HEK293 (cell line): ENCODE data around the gene KREMEN1.

ENCODE experiments used
- CTCF ChIA-PET: fragments of 350-600 bp; formaldehyde crosslinking; extraction: SDS; loops from one replicate; lab custom pipeline; 2021; ENCODE audit warnings: antibody characterized with exemption; lab: Yijun Ruan, JAX
- POLR2A ChIA-PET: fragments of 300-600 bp; formaldehyde crosslinking; extraction: SDS; loops from one replicate; lab custom pipeline; 2020; ENCODE audit warnings: antibody characterized with exemption, inconsistent platforms; lab: Yijun Ruan, JAX
- H3K27ac ChIP-seq: fragments of 200-500 bp; sonication (Bioruptor generic); 2 replicates; pipeline ENCODE4 v1.5.1; 2014; ENCODE audit warnings: low read depth, low read length, control low read depth, inconsistent platforms; ENCODE audit errors: extremely low read depth
- H3K36me3 ChIP-seq, 2 experiments: fragments of 200-500 bp in 1 of 2; sonication (Bioruptor generic) in 1 of 2; 1 replicate in 1 of 2; 2 replicates in 1 of 2; pipeline ENCODE4 v1.5.1; 2014 to 2017; ENCODE audit warnings: inconsistent platforms in 2 of 2, low read length in 2 of 2; ENCODE audit not compliant: control insufficient read depth in 2 of 2, insufficient read depth in 1 of 2
- H3K4me1 ChIP-seq: fragments of 200-500 bp; sonication (Bioruptor generic); 2 replicates; pipeline ENCODE4 v1.5.1; 2014; ENCODE audit warnings: mild to moderate bottlenecking, low read length, inconsistent platforms; ENCODE audit not compliant: control insufficient read depth, insufficient read depth
- H3K4me3 ChIP-seq: 2 replicates; pipeline ENCODE4 v1.5.1; 2011; ENCODE audit warnings: low read depth, mild to moderate bottlenecking, control low read depth, low read length, moderate library complexity
- H3K9me3 ChIP-seq: fragments of 200-500 bp; sonication (Bioruptor generic); 2 replicates; pipeline ENCODE4 v1.5.1; 2014; ENCODE audit warnings: low read depth, low read length, inconsistent platforms; ENCODE audit not compliant: control insufficient read depth, insufficient read depth
- GLI4 ChIP-seq: fragments of 450-650 bp; formaldehyde crosslinking; IDR thresholded peaks from 2 replicates; pipeline ENCODE4 v1.5.1; 2016; ENCODE audit warnings: missing biosample characterization, missing genetic modification characterization
- PATZ1 ChIP-seq: fragments of 450-650 bp; formaldehyde crosslinking; IDR thresholded peaks from 2 replicates; pipeline ENCODE4 v1.5.1; 2016; ENCODE audit warnings: missing biosample characterization, missing genetic modification characterization
- PRDM2 ChIP-seq: fragments of 450-650 bp; formaldehyde crosslinking; IDR thresholded peaks from 2 replicates; pipeline ENCODE4 v1.5.1; 2016; ENCODE audit warnings: missing biosample characterization, missing genetic modification characterization, borderline replicate concordance
- ZBTB44 ChIP-seq: fragments of 450-650 bp; IDR thresholded peaks from 2 replicates; pipeline ENCODE4 v1.5.1; 2018; ENCODE audit warnings: missing biosample characterization, mild to moderate bottlenecking, missing genetic modification characterization
- ZNF133 ChIP-seq: fragments of 450-650 bp; formaldehyde crosslinking; IDR thresholded peaks from 2 replicates; pipeline ENCODE4 v1.5.1; 2016; ENCODE audit warnings: missing biosample characterization, missing genetic modification characterization
- ZNF16 ChIP-seq: fragments of 450-650 bp; formaldehyde crosslinking; IDR thresholded peaks from 2 replicates; pipeline ENCODE4 v1.5.1; 2016; ENCODE audit warnings: low read depth, missing biosample characterization, missing genetic modification characterization
- ZNF202 ChIP-seq: fragments of 450-650 bp; formaldehyde crosslinking; IDR thresholded peaks from 2 replicates; pipeline ENCODE4 v1.5.1; 2016; ENCODE audit warnings: missing biosample characterization, missing genetic modification characterization, borderline replicate concordance
- ZNF549 ChIP-seq: fragments of 450-650 bp; IDR thresholded peaks from 2 replicates; pipeline ENCODE4 v1.5.1; 2018; ENCODE audit warnings: missing biosample characterization, missing genetic modification characterization, mild to moderate bottlenecking, inconsistent platforms, moderate library complexity
- ZNF701 ChIP-seq: fragments of 450-650 bp; formaldehyde crosslinking; IDR thresholded peaks from 2 replicates; pipeline ENCODE4 v1.5.1; 2016; ENCODE audit warnings: missing biosample characterization, missing genetic modification characterization
- ZXDB ChIP-seq: fragments of 450-650 bp; formaldehyde crosslinking; IDR thresholded peaks from 2 replicates; pipeline ENCODE4 v1.5.1; 2016; ENCODE audit warnings: missing biosample characterization, missing genetic modification characterization
- TF ChIP-seq, protein P1 (sequence below): fragments of 450-650 bp; formaldehyde crosslinking; IDR thresholded peaks from 2 replicates; pipeline ENCODE4 v1.5.1; 2016; ENCODE audit warnings: missing biosample characterization, missing genetic modification characterization, low read depth
- TF ChIP-seq, protein P2 (sequence below): fragments of 450-650 bp; formaldehyde crosslinking; IDR thresholded peaks from 2 replicates; pipeline ENCODE4 v1.5.1; 2017; ENCODE audit warnings: missing biosample characterization, mild to moderate bottlenecking, missing genetic modification characterization, moderate library complexity
- TF ChIP-seq, protein P3 (sequence below): fragments of 450-650 bp; formaldehyde crosslinking; IDR thresholded peaks from 2 replicates; pipeline ENCODE4 v1.5.1; 2016; ENCODE audit warnings: missing biosample characterization, missing genetic modification characterization

Gene KREMEN1

GRCh38 chr22:29190051-29190450 is 117.2 kb downstream of the KREMEN1 start:
- H3K27ac ChIP-seq, result no peak overlapping the region
- no peaks in the 10 kb centered on the region for H3K9me3 ChIP-seq
- no peak for TF ChIP-seq ZBTB44 (tag by site-specific recombination)
- no peak for TF ChIP-seq ZNF701 (tag by site-specific recombination)
- TF ChIP-seq GLI4 (tag by site-specific recombination), result no peak
- TF ChIP-seq ZXDB (tag by site-specific recombination), result no peak
- TF ChIP-seq ZNF549 (tag by site-specific recombination), result no peak
- no peak for TF ChIP-seq ZNF16
- TF ChIP-seq, protein P1, sequence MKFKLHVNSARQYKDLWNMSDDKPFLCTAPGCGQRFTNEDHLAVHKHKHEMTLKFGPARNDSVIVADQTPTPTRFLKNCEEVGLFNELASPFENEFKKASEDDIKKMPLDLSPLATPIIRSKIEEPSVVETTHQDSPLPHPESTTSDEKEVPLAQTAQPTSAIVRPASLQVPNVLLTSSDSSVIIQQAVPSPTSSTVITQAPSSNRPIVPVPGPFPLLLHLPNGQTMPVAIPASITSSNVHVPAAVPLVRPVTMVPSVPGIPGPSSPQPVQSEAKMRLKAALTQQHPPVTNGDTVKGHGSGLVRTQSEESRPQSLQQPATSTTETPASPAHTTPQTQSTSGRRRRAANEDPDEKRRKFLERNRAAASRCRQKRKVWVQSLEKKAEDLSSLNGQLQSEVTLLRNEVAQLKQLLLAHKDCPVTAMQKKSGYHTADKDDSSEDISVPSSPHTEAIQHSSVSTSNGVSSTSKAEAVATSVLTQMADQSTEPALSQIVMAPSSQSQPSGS (tag by site-specific recombination), result no peak
- TF ChIP-seq, protein P2, sequence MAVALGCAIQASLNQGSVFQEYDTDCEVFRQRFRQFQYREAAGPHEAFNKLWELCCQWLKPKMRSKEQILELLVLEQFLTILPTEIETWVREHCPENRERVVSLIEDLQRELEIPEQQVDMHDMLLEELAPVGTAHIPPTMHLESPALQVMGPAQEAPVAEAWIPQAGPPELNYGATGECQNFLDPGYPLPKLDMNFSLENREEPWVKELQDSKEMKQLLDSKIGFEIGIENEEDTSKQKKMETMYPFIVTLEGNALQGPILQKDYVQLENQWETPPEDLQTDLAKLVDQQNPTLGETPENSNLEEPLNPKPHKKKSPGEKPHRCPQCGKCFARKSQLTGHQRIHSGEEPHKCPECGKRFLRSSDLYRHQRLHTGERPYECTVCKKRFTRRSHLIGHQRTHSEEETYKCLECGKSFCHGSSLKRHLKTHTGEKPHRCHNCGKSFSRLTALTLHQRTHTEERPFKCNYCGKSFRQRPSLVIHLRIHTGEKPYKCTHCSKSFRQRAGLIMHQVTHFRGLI (tag by site-specific recombination), result no peak
- no peak for TF ChIP-seq PRDM2 (tag by site-specific recombination)
- TF ChIP-seq PATZ1, result no peak
- TF ChIP-seq, protein P3, sequence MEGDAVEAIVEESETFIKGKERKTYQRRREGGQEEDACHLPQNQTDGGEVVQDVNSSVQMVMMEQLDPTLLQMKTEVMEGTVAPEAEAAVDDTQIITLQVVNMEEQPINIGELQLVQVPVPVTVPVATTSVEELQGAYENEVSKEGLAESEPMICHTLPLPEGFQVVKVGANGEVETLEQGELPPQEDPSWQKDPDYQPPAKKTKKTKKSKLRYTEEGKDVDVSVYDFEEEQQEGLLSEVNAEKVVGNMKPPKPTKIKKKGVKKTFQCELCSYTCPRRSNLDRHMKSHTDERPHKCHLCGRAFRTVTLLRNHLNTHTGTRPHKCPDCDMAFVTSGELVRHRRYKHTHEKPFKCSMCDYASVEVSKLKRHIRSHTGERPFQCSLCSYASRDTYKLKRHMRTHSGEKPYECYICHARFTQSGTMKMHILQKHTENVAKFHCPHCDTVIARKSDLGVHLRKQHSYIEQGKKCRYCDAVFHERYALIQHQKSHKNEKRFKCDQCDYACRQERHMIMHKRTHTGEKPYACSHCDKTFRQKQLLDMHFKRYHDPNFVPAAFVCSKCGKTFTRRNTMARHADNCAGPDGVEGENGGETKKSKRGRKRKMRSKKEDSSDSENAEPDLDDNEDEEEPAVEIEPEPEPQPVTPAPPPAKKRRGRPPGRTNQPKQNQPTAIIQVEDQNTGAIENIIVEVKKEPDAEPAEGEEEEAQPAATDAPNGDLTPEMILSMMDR (tag by site-specific recombination), result no peak
- no peak for TF ChIP-seq ZNF202
- no peak for TF ChIP-seq ZNF133
- POLR2A ChIA-PET, result interaction anchor here (0.7 kb wide), 2 partner anchors 10 to 53 kb away, joined by 4 read pairs; no protein-coding TSS in a partner anchor
- H3K4me1 ChIP-seq, result no peaks in the 10 kb centered on the region
- CTCF ChIA-PET, result interaction anchor here (1.3 kb wide), 1 partner anchor 55 kb away, joined by 4 read pairs; no protein-coding TSS in a partner anchor
- no peaks in the 10 kb centered on the region for H3K36me3 ChIP-seq
- H3K4me3 ChIP-seq, result no peak overlapping the region
